A549 (cell line): Measurements from ENCODE around the gene CTNNA1. TPM values are rescaled to one million over a fixed set of nuclear protein-coding genes. Genes with fewer than 3 reads are reported as not detected.

ENCODE experiments used
- ATAC-seq, 2 experiments: fragments of 200-7000 bp in 1 of 2; fragments of >200 bp in 1 of 2; cut with Nextera tagmentation in 1 of 2; cut with Tn5 transposase in 1 of 2; 3 replicates each; pipeline versions ENCODE4 v1.8.0 to v1.9.1; 2018 to 2020; ENCODE audit warnings: mild to moderate bottlenecking in 1 of 2, moderate library complexity in 1 of 2
- CTCF ChIA-PET: fragments of 300-600 bp; sonication (Branson Sonifier 250); formaldehyde crosslinking; extraction: SDS; loops from one replicate; lab custom pipeline; 2021; ENCODE audit warnings: antibody characterized with exemption, inconsistent platforms; lab: Yijun Ruan, JAX
- POLR2A ChIA-PET: fragments of 350-600 bp; formaldehyde crosslinking; extraction: SDS; loops from one replicate; lab custom pipeline; 2021; ENCODE audit warnings: antibody characterized with exemption, inconsistent platforms; lab: Yijun Ruan, JAX
- DNase-seq, 2 experiments: peaks; one replicate each; pipeline versions ENCODE4 v3.0.0 to v3.0.0-alpha.2; 2011 to 2016; ENCODE audit warnings: low read depth in 1 of 2, low spot score in 1 of 2
- FAIRE-seq: peaks from 2 replicates; lab custom pipeline; 2011; peaks lifted over from hg19 to GRCh38; lab: Jason Lieb, UNC
- H3K27ac ChIP-seq, 2 experiments: fragments of >200 bp; sonication (Bioruptor Twin); formaldehyde crosslinking; 3 replicates each; pipeline ENCODE4 v1.5.1; 2016 to 2017
- H3K4me1 ChIP-seq: fragments of >200 bp; sonication (Bioruptor Twin); formaldehyde crosslinking; 3 replicates; pipeline ENCODE4 v1.6.1; 2016
- H3K4me2 ChIP-seq: fragments of >200 bp; sonication (Bioruptor Twin); formaldehyde crosslinking; 3 replicates; pipeline ENCODE4 v1.6.1; 2016
- H3K4me3 ChIP-seq: fragments of >200 bp; sonication (Bioruptor Twin); formaldehyde crosslinking; 3 replicates; pipeline ENCODE4 v1.5.1; 2016
- H3K9me3 ChIP-seq: fragments of >200 bp; sonication (Bioruptor Twin); formaldehyde crosslinking; 3 replicates; pipeline ENCODE4 v1.6.1; 2016
- CBX8 ChIP-seq: fragments of 200-600 bp; sonication (generic); IDR thresholded peaks from 2 replicates; pipeline ENCODE4 v1.6.1; 2016
- GATA3 ChIP-seq: IDR thresholded peaks from 2 replicates; pipeline ENCODE4 v1.6.1; 2012; ENCODE audit warnings: borderline replicate concordance
- HDAC2 ChIP-seq: fragments of 200-600 bp; sonication (generic); IDR thresholded peaks from 2 replicates; pipeline ENCODE4 v1.6.1; 2016
- HEYL ChIP-seq: fragments of 250-450 bp; sonication (Bioruptor Pico); IDR thresholded peaks from 2 replicates; pipeline ENCODE4 v1.8.0; 2021; ENCODE audit warnings: mild to moderate bottlenecking, moderate library complexity
- KDM5A ChIP-seq: fragments of 200-600 bp; sonication (generic); IDR thresholded peaks from 2 replicates; pipeline ENCODE4 v1.6.1; 2016; ENCODE audit warnings: antibody characterized with exemption, mild to moderate bottlenecking
- MAZ ChIP-seq: fragments of 150-350 bp; IDR thresholded peaks from 2 replicates; pipeline ENCODE4 v1.6.1; 2014; ENCODE audit warnings: antibody characterized with exemption, low read depth, low read length, borderline replicate concordance
- NR3C1 ChIP-seq: fragments of >200 bp; sonication (Bioruptor Twin); formaldehyde crosslinking; IDR thresholded peaks from 3 replicates; pipeline ENCODE4 v1.6.1; 2017
- RAD21 ChIP-seq, 2 experiments: fragments of >200 bp in 1 of 2; sonication (Bioruptor Twin) in 1 of 2; formaldehyde crosslinking in 1 of 2; IDR thresholded peaks in 1 of 2; conservative IDR thresholded peaks in 1 of 2; 2 replicates in 1 of 2; 3 replicates in 1 of 2; pipeline ENCODE4 v1.6.1; 2012 to 2018; ENCODE audit warnings: inconsistent platforms in 1 of 2
- TFCP2L1 ChIP-seq: fragments of 250-450 bp; sonication (Bioruptor Pico); IDR thresholded peaks from 2 replicates; pipeline ENCODE4 v1.5.0; 2021; ENCODE audit warnings: mild to moderate bottlenecking
- WGBS: methylation state at CpG from one replicate; pipeline ENCODE4 v1.1.6; 2017; ENCODE audit errors: missing lambda C conversion rate; 5-methylcytosine and 5-hydroxymethylcytosine counted together
- polyA plus RNA-seq, 4 experiments: library from polyadenylated mRNA; depleted of rRNA in 3 of 4; stranded (reverse); fragments of >200 nt; fragmentation: RNase III in 1 of 4; extraction: RNeasy Plus Mini Kit Qiagen cat#74134 plus additional on column Dnase treatment in 1 of 4; gene quantifications; 2 replicates in 3 of 4; 3 replicates in 1 of 4; pipeline ENCODE4 v1.2.3, GENCODE V29; 2011 to 2017
- TF ChIP-seq, protein P1 (sequence below): fragments of 450-650 bp; IDR thresholded peaks from 2 replicates; pipeline ENCODE4 v1.6.1; 2014; ENCODE audit warnings: antibody characterized with exemption
- TF ChIP-seq, protein P2 (sequence below): fragments of >200 bp; sonication (Bioruptor Twin); formaldehyde crosslinking; IDR thresholded peaks from 3 replicates; pipeline ENCODE4 v1.5.1; 2016
- TF ChIP-seq, protein P3 (sequence below): fragments of >200 bp; sonication (Bioruptor Twin); formaldehyde crosslinking; IDR thresholded peaks from 2 replicates; pipeline ENCODE4 v1.6.1; 2016
- TF ChIP-seq, protein P4 (sequence below): fragments of 250-450 bp; sonication (Bioruptor Pico); IDR thresholded peaks from 2 replicates; pipeline ENCODE4 v1.5.0; 2021; ENCODE audit warnings: mild to moderate bottlenecking, moderate library complexity, borderline replicate concordance

Gene CTNNA1
- polyA plus RNA-seq, 2 of the 4 experiments (the other 2 are of a cell fraction): 154 to 184 TPM

DNA sequence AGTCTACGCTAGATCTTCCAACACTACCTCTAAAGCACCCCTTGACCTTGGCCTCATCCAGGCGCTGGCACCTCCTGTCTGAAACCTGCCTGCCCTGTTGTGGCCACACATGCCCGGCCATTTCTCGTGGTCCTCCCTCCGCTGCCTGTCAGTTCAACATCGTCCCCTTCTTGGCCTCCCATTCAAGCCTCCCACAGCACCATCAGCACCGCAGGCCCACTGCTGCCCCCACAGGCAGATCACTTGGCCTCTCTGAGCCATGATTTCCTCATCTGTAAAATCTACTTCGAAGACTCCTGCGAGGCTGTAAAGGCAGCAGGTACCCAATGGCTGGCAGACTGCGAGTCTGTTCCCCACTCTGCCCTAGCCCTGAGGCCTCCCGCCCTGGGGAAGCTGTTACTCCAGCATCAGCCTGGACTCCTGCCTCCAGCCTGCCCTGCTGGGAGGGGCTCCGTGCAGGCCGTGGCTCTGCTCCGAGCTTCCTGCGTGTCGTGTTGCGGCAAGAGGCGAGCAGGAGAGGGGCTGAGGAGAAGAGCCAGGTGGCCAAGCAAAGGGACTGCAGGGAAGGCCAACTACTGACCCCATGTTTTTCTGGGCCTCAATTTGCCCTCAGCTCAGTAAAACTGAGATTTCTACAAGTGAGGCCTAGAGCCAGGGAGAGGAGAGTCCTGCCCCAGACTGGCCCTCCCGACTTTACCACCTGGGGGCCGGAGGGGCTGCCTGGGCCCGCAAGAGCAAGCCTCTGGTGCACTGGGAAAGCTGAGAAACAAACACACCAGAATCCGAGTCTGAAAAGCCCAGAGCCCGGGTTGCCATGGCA is 192.4 kb downstream of the CTNNA1 start:
- ATAC-seq (peak in 1 of 2 experiments; percentile 27; a peak in 3 of 6 replicates), FAIRE-seq (no peak), DNase-seq (no peak)
- ChIA-PET POLR2A (no interaction called here), CTCF (interaction anchor here (0.5 kb wide), 1 partner anchor 12 kb away, joined by 5 read pairs; no protein-coding TSS in a partner anchor)
- Histone ChIP-seq H3K4me3 (no peak overlapping the region), H3K4me2 (no peak overlapping the region), H3K4me1 (no peaks in the 10 kb centered on the region), H3K9me3 (no peaks in the 10 kb centered on the region)
- 91% methylated on average over 19 of the region's 23 CpGs for WGBS
- TF ChIP-seq RAD21 (conservative IDR thresholded peaks at IDR 0.05 in 1 of 2, IDR thresholded peaks at IDR 0.05 in 1 of 2): peak in 1 of 2 experiments; percentile 23; a peak in 1 of 5 replicates
- TF ChIP-seq, protein P1, sequence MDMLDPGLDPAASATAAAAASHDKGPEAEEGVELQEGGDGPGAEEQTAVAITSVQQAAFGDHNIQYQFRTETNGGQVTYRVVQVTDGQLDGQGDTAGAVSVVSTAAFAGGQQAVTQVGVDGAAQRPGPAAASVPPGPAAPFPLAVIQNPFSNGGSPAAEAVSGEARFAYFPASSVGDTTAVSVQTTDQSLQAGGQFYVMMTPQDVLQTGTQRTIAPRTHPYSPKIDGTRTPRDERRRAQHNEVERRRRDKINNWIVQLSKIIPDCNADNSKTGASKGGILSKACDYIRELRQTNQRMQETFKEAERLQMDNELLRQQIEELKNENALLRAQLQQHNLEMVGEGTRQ: no peak
- TF ChIP-seq, all 56 proteins: peak for 1
- H3K27ac ChIP-seq: no peak overlapping the region

DNA sequence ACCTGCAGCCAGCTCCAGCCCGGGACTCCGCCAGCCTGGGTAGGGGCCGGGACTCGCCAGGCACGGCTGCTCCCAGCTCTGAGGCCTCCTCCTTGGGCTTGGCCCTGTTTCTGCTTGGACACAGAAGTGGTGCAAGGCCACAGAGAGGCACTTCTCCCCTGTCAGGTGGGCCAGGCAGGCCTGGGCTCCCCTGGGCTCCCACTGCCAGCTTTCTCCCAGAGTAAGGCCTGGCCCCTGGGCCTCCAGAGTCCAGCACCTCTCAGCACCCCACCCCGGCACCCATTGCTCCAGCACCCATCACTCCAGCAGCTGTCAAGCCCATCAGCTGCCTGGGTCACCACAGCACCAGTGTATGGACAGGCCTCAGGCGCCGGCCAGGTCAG is 193.0 kb downstream of the CTNNA1 start:
- Histone ChIP-seq H3K4me3 (no peak overlapping the region), H3K9me3 (no peaks in the 10 kb centered on the region), H3K4me1 (no peaks in the 10 kb centered on the region), H3K27ac (no peak overlapping the region), H3K4me2 (no peak overlapping the region)
- ChIA-PET POLR2A (no interaction called here), CTCF (interaction anchor here (0.5 kb wide), 1 partner anchor 11 kb away, joined by 5 read pairs; no protein-coding TSS in a partner anchor)
- WGBS: 88% methylated on average over 6 of the region's 8 CpGs
- ATAC-seq: no peak
- FAIRE-seq: no peak
- TF ChIP-seq, protein P2, sequence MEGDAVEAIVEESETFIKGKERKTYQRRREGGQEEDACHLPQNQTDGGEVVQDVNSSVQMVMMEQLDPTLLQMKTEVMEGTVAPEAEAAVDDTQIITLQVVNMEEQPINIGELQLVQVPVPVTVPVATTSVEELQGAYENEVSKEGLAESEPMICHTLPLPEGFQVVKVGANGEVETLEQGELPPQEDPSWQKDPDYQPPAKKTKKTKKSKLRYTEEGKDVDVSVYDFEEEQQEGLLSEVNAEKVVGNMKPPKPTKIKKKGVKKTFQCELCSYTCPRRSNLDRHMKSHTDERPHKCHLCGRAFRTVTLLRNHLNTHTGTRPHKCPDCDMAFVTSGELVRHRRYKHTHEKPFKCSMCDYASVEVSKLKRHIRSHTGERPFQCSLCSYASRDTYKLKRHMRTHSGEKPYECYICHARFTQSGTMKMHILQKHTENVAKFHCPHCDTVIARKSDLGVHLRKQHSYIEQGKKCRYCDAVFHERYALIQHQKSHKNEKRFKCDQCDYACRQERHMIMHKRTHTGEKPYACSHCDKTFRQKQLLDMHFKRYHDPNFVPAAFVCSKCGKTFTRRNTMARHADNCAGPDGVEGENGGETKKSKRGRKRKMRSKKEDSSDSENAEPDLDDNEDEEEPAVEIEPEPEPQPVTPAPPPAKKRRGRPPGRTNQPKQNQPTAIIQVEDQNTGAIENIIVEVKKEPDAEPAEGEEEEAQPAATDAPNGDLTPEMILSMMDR: no peak
- TF ChIP-seq GATA3: no peak
- TF ChIP-seq HDAC2: no peak
- TF ChIP-seq HEYL: no peak
- TF ChIP-seq CBX8: no peak
- DNase-seq: no peak

DNA sequence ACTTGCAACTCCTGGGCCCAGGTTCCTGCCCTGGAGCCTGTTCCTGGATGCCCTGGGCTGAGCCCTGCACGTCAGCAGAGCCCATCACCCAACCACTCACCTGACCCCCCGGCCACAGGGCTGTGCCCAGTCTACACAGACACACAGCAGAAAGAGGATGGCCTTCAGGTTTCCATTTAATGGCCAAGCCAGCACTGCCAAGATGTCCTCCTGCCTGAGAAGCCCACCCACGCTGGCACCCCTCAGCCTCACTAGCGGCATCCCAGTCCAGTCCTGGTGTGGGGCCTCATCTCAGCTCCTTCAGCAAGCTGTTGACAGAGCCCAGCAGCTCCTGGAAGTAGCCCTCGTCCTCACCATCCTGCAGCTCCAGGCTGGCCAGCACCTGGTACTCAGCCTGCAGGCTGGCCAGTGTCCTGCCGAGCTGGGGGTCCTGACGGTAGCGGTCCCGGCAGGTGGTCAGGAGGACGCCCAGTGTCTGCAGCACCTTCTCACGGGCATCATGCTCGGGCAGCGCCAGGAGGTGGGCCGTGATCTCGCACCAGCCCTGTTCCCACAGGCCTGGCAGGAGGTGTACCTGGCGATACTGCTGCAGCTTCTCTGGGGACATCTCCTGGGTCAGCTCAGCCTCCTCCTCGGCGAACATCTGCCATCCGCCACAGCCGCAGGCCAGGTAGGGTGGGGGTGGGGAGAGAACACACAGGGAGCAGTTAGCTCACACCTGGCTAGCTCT is 193.8 kb downstream of the CTNNA1 start:
- Histone ChIP-seq H3K9me3 (no peaks in the 10 kb centered on the region), H3K4me2 (no peak overlapping the region), H3K4me1 (no peaks in the 10 kb centered on the region), H3K4me3 (no peak overlapping the region), H3K27ac (no peak overlapping the region)
- DNase-seq: no peak
- 93% methylated on average over 3 of the region's 20 CpGs for WGBS
- ChIA-PET CTCF (no interaction called here), POLR2A (no interaction called here)
- no peak for FAIRE-seq
- TF ChIP-seq TFCP2L1 (no peak), NR3C1 (no peak), RAD21 (conservative IDR thresholded peaks at IDR 0.05 in 1 of 2, IDR thresholded peaks at IDR 0.05 in 1 of 2) (no peak), MAZ (no peak), KDM5A (no peak)
- TF ChIP-seq, protein P3, sequence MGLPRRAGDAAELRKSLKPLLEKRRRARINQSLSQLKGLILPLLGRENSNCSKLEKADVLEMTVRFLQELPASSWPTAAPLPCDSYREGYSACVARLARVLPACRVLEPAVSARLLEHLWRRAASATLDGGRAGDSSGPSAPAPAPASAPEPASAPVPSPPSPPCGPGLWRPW: no peak
- TF ChIP-seq, protein P4, sequence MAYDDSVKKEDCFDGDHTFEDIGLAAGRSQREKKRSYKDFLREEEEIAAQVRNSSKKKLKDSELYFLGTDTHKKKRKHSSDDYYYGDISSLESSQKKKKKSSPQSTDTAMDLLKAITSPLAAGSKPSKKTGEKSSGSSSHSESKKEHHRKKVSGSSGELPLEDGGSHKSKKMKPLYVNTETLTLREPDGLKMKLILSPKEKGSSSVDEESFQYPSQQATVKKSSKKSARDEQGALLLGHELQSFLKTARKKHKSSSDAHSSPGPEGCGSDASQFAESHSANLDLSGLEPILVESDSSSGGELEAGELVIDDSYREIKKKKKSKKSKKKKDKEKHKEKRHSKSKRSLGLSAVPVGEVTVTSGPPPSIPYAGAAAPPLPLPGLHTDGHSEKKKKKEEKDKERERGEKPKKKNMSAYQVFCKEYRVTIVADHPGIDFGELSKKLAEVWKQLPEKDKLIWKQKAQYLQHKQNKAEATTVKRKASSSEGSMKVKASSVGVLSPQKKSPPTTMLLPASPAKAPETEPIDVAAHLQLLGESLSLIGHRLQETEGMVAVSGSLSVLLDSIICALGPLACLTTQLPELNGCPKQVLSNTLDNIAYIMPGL (CRISPR knock-in tag): no peak
- ATAC-seq: no peak
